Mucosa of rectum (tissue), 2 donors: ENCODE data around the gene SNED1.

Source experiments
- H3K27ac ChIP-seq, 2 donors: one replicate each; pipeline ENCODE4 v1.7.0; 2013; ENCODE audit warnings: inconsistent platforms in 2 of 2, low read depth in 2 of 2, low read length in 2 of 2
- H3K27me3 ChIP-seq, 2 donors: one replicate each; pipeline ENCODE4 v1.7.0; 2013; ENCODE audit warnings: low read length in 2 of 2; ENCODE audit not compliant: control insufficient read depth in 2 of 2, insufficient read depth in 2 of 2
- H3K36me3 ChIP-seq, 2 donors: one replicate each; pipeline ENCODE4 v1.7.0; 2013; ENCODE audit warnings: low read length in 2 of 2; ENCODE audit not compliant: control insufficient read depth in 2 of 2, insufficient read depth in 2 of 2
- H3K4me1 ChIP-seq, 2 donors: one replicate each; pipeline ENCODE4 v1.7.0; 2013; ENCODE audit warnings: low read length in 2 of 2, mild to moderate bottlenecking in 1 of 2; ENCODE audit not compliant: control insufficient read depth in 2 of 2, insufficient read depth in 2 of 2
- H3K4me3 ChIP-seq, 2 donors: one replicate each; pipeline ENCODE4 v1.7.0; 2013; ENCODE audit warnings: low read length in 2 of 2
- H3K9ac ChIP-seq, 2 donors: one replicate each; pipeline ENCODE4 v1.7.0; 2013; ENCODE audit warnings: low read length in 2 of 2, low read depth in 1 of 2, mild to moderate bottlenecking in 1 of 2
- H3K9me3 ChIP-seq, 2 donors: one replicate each; pipeline ENCODE4 v1.7.0; 2013; ENCODE audit warnings: low read length in 2 of 2; ENCODE audit not compliant: control insufficient read depth in 2 of 2
- donor health status: healthy.
- donor health status: Normal muscosa, but diverticular disease.

SNED1 gene

DNA sequence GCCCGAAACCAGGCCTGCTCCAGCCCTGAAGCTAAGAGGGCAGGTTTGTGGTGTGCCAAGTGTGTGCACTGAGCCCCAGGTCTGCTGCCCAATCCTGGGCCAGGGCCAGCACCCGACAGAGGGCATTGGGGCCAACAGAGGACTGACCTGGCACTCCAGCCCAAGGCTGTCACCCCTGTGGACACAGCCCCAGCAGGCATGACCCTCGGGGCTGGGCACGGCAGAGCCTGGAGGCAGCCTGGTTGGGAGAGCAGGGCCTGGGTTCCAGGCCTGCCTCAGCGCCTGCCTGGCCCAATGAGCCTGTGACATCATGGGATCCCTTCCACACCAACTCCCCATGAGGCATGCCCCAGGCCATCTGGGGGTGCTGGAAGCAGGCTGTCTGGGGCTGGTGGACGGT lies 10.8 kb upstream of the SNED1 start:
- H3K9me3 ChIP-seq, result no peaks in the 10 kb centered on the region
- H3K4me3 ChIP-seq, result no peak overlapping the region
- H3K36me3 ChIP-seq, result no peaks in the 10 kb centered on the region
- H3K4me1 ChIP-seq, result peaks cover 18 to 32% of the 10 kb centered on the region in 2 donors
- H3K9ac ChIP-seq, result peak overlapping the region in 1 of 2 donors; percentile 12
- H3K27ac ChIP-seq, result no peak overlapping the region
- H3K27me3 ChIP-seq, result no peaks in the 10 kb centered on the region

DNA sequence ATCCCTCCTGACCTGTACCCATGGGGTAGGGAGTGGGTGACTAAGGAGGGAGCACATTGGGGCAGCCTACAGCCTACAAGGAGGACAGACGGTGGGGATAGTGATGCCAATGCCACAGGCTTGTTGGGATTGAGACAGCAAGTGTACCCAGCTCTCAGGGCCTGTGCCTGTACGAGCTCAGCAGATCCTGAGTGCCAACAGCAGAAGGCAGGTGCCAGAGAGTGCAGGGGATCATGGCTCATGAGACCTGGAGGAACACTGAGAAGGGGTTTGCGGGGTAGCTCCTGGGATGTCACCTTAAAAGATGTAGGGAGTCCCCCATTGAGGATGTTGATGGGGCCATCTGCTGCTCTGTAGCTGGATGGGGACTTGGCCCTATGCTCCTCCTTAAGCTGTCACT lies 10.3 kb upstream of the SNED1 start:
- Histone ChIP-seq H3K9me3 (no peaks in the 10 kb centered on the region), H3K27ac (no peak overlapping the region), H3K4me1 (peaks cover 19 to 32% of the 10 kb centered on the region in 2 donors), H3K27me3 (no peaks in the 10 kb centered on the region), H3K36me3 (no peaks in the 10 kb centered on the region), H3K4me3 (no peak overlapping the region), H3K9ac (no peak overlapping the region)

DNA sequence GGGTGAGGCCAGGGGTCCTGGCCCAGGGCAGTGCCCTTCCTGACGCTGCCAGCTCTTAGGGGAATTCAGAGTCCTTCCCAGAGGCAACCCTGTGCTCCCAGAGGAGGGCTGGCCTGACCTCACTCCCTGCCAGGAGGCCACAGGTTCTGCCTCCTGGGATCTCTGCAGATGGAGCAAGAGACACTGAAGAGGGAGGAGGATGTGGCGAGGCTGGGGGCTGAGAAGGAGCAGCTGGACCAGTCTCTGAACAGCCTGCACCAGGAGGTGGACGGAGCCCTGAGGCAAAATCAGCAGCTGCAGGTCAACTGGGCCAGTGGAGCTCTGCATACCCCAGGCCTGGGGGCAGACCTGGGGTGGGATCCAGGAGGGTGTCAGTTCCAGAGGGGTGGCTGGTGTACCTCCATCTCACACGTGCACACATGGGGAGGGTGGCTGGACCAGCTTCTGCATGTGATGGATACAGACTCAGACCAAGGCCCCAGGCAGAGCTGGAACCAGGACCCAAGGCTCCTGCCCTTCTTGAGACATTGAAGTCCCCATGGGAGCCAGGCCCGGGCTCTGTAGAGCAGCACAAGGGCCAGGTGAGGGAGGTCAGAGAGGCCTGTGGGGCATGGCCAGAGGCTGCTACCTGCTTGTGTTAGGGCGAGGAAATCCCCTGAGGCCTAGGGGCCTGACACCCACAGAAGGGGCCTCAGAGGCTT lies 9.7 kb upstream of the SNED1 start:
- no peak overlapping the region for H3K4me3 ChIP-seq
- no peak overlapping the region for H3K9ac ChIP-seq
- no peak overlapping the region for H3K27ac ChIP-seq
- no peaks in the 10 kb centered on the region for H3K9me3 ChIP-seq
- H3K36me3 ChIP-seq, result no peaks in the 10 kb centered on the region
- peaks cover 19 to 32% of the 10 kb centered on the region in 2 donors for H3K4me1 ChIP-seq
- H3K27me3 ChIP-seq, result no peaks in the 10 kb centered on the region

DNA sequence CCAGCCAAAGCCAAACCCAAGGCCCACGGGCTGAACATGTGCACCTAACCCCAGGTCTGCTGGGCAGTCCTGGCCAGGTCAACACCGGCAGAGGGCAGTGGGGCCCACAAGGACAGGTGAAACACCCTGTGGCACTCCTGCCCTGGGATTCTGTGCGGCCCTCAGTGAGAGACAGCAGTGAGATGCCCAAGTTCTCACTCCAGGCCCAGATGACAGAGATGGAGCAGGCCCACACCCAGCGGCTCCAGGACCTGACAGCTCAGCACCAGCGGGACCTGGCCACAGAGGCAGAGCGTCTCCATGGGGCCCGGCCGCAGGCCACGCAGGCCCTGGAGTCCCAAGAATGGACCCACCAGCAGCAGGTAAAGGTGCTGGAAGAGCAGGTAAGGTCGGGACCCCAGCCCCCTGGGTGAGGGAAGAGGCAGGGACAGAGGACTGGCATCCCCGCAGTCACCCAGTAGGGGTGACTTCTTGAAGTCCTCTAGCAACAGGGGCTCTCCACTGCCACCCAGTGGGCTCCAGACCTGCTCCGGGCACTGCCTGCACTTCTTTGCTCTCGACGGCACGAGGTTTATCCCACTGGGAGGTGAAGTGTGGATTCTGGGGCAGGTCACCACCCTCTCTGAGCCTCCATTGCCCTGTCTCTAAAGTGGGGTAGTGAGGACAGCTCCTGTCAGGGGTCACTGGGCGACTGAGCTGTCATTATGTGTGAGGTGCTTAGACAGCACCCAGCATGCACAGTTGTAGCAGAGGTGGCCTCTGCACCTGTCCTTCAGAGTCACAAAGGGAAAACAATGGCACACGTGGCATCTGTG lies 8.8 kb upstream of the SNED1 start:
- H3K27ac ChIP-seq, result no peak overlapping the region
- no peaks in the 10 kb centered on the region for H3K36me3 ChIP-seq
- H3K4me1 ChIP-seq, result peaks cover 19 to 32% of the 10 kb centered on the region in 2 donors
- H3K9me3 ChIP-seq, result no peaks in the 10 kb centered on the region
- no peaks in the 10 kb centered on the region for H3K27me3 ChIP-seq
- H3K9ac ChIP-seq, result no peak overlapping the region
- H3K4me3 ChIP-seq, result no peak overlapping the region

DNA sequence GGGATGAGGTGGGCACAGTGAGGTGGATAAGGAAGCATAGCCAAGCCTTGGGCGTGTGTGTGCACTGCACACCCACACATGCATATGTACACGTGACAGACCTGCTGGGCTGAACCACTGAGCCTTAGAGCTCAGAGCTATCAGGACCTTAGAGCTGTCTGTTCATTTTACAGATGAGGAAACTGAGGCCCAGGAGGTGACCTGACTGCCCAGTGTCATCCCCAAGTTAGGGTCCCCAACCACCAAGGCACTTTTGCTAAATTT lies 8.2 kb upstream of the SNED1 start:
- Histone ChIP-seq H3K9me3 (no peaks in the 10 kb centered on the region), H3K4me3 (no peak overlapping the region), H3K4me1 (peaks cover 19 to 32% of the 10 kb centered on the region in 2 donors), H3K27ac (no peak overlapping the region), H3K36me3 (no peaks in the 10 kb centered on the region), H3K9ac (no peak overlapping the region), H3K27me3 (no peaks in the 10 kb centered on the region)

DNA sequence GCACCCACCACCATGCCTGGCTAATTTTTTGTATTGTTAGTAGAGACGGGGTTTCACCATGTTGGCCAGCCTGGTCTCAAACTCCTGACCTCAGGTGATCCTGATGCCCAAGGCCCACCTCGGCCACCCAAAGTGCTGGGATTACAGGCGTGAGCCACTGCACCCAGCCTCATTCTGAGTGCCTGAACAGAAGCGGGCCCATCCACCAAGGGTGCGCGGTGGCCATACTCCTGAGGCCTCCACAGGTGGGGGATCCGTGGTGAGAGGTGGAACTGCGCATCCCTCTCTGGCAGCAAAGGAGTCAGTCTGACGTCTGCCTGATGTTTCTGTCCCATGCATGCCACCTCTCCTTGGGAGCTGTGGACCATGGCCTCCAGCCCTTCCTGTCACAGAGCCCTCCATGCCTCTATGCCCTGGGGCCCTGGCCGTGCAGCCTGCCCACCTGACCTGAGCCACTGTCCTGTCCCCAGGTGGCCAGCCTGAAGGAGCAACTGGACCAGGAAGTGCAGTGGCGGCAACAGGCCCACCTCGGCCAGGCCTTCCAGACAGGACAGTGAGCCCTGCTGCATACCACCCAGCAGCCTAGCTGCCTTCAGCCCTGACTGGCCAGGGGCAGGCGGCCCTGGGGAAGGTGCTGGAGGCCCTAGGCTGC lies 7.6 kb upstream of the SNED1 start:
- no peaks in the 10 kb centered on the region for H3K36me3 ChIP-seq
- no peak overlapping the region for H3K9ac ChIP-seq
- no peaks in the 10 kb centered on the region for H3K27me3 ChIP-seq
- H3K4me3 ChIP-seq, result no peak overlapping the region
- H3K27ac ChIP-seq, result peak overlapping the region; percentile 52 to 58
- no peaks in the 10 kb centered on the region for H3K9me3 ChIP-seq
- peaks cover 17 to 30% of the 10 kb centered on the region in 2 donors for H3K4me1 ChIP-seq

DNA sequence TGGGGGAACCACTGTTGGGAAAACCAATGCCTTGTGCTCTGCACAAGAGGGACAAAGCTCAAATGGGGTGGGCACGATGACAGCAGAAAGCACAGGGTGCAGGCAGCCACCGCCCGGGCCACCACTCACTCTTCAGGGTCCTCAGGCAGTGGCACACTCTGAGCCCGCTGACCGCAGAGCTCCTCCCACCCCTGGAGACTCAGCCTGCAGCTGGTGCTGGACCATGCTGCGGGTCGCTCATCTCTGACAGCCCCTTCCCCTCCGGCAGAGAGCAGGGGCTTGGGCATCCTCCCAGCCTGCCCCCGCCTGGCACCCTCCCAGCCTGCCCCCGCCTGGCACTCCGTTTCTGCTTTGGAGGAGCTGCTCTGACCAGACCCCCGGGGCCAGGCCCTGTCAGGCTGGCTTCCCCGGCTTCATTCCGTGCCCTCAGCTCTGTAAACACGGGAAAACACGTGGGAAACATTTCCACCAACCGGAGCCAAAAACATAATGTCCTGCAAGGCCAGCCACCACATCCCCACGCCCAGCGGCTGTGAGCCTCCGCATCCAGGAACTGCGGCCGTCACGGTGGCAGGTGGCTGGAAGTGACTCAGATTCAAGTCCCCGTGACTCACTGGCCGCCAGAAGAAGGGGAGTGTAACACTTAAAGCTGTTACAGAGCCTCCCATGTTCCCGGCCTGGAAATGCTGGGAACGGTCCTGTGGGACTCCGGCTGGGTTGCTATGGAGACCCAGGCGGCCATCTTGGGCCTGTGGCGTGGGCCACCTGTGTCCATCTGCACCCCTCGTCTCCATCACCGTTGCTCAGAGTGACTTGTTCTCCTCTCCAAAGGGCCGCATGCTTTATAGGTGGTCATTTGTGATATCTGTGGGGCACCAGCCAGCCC lies 6.8 kb upstream of the SNED1 start:
- Histone ChIP-seq H3K4me1 (peaks cover 16 to 27% of the 10 kb centered on the region in 2 donors), H3K27me3 (no peaks in the 10 kb centered on the region), H3K9ac (no peak overlapping the region), H3K36me3 (no peaks in the 10 kb centered on the region), H3K9me3 (no peaks in the 10 kb centered on the region), H3K4me3 (no peak overlapping the region), H3K27ac (peak overlapping the region; percentile 57 to 58)

DNA sequence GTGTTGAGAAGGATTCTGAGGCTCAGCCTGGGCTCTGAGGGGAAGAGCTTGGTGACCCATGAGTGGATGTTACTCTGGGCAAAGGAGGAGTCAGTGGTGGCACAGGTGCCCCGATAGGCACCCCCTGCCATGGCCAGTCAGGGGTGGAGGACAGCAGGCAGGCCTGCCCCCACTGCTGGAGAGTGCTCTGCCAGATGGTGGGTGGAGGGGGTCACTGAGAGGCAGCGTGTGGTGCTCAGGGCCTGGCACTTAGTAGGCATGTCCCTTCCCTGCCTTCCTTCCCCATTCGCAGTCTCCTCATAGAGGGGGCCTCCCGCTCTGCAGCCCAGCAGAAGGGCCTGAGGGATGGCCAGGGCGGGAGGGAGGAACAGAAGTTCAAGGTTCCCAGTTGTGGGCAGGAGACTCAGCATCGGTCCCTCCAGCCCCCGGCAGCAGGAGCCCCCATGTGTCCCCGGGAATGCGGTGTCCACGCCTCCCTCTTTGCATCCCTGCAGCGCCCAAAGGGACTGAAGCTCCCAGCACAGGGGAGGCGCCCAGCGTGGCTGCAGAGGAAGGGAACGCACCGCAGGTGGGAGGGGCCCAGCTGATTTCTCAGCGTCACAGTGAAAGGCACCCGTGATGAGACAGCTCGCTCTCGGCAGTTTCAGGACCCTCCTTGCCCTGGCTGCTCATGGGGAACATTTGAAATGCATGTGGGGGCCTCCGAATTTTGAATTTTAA lies 5.7 kb upstream of the SNED1 start:
- Histone ChIP-seq H3K4me1 (peaks cover 7 to 26% of the 10 kb centered on the region in 2 donors), H3K4me3 (no peak overlapping the region), H3K9ac (no peak overlapping the region), H3K27ac (peak overlapping the region; percentile 52 to 57), H3K27me3 (no peaks in the 10 kb centered on the region), H3K36me3 (no peaks in the 10 kb centered on the region), H3K9me3 (no peaks in the 10 kb centered on the region)

DNA sequence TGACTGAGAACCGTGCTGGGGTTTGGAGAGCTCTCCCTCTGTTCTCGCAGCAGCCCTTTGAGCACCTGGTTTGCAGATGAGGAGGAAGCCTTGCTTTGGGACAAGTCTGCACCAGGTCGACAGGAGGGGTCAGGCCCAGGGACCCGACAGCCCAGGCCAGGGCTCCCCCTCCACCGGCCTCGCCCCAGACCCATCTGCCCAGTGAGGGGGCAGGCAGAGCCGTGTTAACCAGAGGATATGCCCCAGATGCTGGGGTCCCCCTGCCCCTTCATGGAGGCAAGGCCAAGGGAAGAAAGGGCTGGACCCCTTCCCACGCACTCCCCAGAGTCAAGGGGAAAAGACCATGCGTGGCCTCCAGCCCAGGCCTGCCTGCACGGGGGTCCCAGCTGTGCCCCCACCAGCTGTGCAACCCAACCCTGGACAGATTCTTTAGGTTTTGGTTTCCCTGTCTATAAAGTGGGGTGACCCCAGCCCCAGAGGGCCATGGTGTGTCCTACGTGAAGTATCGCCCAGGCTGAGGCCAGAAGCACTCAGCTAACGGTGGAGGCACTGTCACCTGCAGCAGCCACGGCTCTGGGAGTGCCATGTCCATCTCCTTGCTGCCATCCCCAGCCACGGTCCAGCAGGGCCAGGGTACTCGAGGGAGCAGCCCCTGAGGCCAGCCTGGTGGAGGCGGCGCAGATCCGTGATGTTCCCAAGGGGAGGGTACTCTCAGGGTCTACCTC lies 4.8 kb upstream of the SNED1 start:
- H3K9me3 ChIP-seq, result no peaks in the 10 kb centered on the region
- H3K4me3 ChIP-seq, result no peak overlapping the region
- no peak overlapping the region for H3K27ac ChIP-seq
- H3K27me3 ChIP-seq, result no peaks in the 10 kb centered on the region
- no peak overlapping the region for H3K9ac ChIP-seq
- no peaks in the 10 kb centered on the region for H3K36me3 ChIP-seq
- peaks cover 10 to 26% of the 10 kb centered on the region in 2 donors for H3K4me1 ChIP-seq
